ENCODE measurements around the gene RUVBL1.

- TF ChIP-seq POLR2AphosphoS5 (IDR thresholded peaks at IDR 0.05), result no peak
- TF ChIP-seq EP300 (IDR thresholded peaks at IDR 0.05), result no peak
- no peak for TF ChIP-seq POLR2A (IDR thresholded peaks at IDR 0.05)
Measured at GRCh38 chr3:128123156-128123537, 465 bp downstream of the RUVBL1 start.
